GM23248 (cell line): Measurements from ENCODE around the gene NCOA1. TPM values are rescaled to one million over a fixed set of nuclear protein-coding genes. Genes with fewer than 3 reads are reported as not detected.

Source experiments
- DNase-seq: peaks from one replicate; pipeline ENCODE4 v3.0.0-alpha.2; 2015
- H2AFZ ChIP-seq: fragments of 200-600 bp; sonication (generic); 2 replicates; pipeline ENCODE4 v1.6.1; 2016; ENCODE audit warnings: antibody characterized with exemption
- H3F3A ChIP-seq: fragments of 200-600 bp; sonication (generic); 2 replicates; pipeline ENCODE4 v1.6.1; 2016; ENCODE audit warnings: mild to moderate bottlenecking, antibody characterized with exemption, mixed run types; ENCODE audit not compliant: insufficient read depth
- H3K27ac ChIP-seq: fragments of 200-600 bp; sonication (generic); 2 replicates; pipeline ENCODE4 v1.5.1; 2016; ENCODE audit warnings: mild to moderate bottlenecking
- H3K27me3 ChIP-seq: fragments of 200-600 bp; sonication (generic); replicated peaks from 2 replicates; pipeline ENCODE4 v1.6.1; 2016; ENCODE audit warnings: mild to moderate bottlenecking; ENCODE audit not compliant: insufficient read depth
- H3K36me3 ChIP-seq: fragments of 200-600 bp; sonication (generic); 2 replicates; pipeline ENCODE4 v1.6.1; 2016; ENCODE audit warnings: low read depth, mild to moderate bottlenecking
- H3K4me1 ChIP-seq: fragments of 200-600 bp; sonication (generic); 2 replicates; pipeline ENCODE4 v1.6.1; 2016; ENCODE audit warnings: mild to moderate bottlenecking; ENCODE audit not compliant: insufficient read depth
- H3K4me2 ChIP-seq: fragments of 200-600 bp; sonication (generic); one replicate; pipeline ENCODE4 v1.6.1; 2016; ENCODE audit warnings: mild to moderate bottlenecking; ENCODE audit not compliant: unreplicated experiment
- H3K4me3 ChIP-seq: fragments of 200-600 bp; sonication (generic); 2 replicates; pipeline ENCODE4 v1.5.1; 2016; ENCODE audit warnings: mild to moderate bottlenecking
- H3K79me2 ChIP-seq: fragments of 200-600 bp; sonication (generic); 2 replicates; pipeline ENCODE4 v1.6.1; 2016; ENCODE audit warnings: mild to moderate bottlenecking; ENCODE audit not compliant: insufficient read depth
- H3K9ac ChIP-seq: fragments of 200-600 bp; sonication (generic); 2 replicates; pipeline ENCODE4 v1.6.1; 2016; ENCODE audit warnings: mild to moderate bottlenecking
- H3K9me2 ChIP-seq: fragments of 200-600 bp; sonication (generic); 2 replicates; pipeline ENCODE4 v1.6.1; 2016; ENCODE audit warnings: mixed run types, mild to moderate bottlenecking, moderate library complexity; ENCODE audit not compliant: insufficient read depth
- H3K9me3 ChIP-seq: fragments of 200-600 bp; sonication (generic); one replicate; pipeline ENCODE4 v1.6.1; 2017; ENCODE audit warnings: low read depth
- H4K20me1 ChIP-seq: fragments of 200-600 bp; sonication (generic); 2 replicates; pipeline ENCODE4 v1.6.0; 2016; ENCODE audit not compliant: insufficient read depth
- EZH2 ChIP-seq: fragments of 200-600 bp; sonication (generic); IDR thresholded peaks from 2 replicates; pipeline ENCODE4 v1.6.1; 2018; ENCODE audit warnings: antibody characterized with exemption, mild to moderate bottlenecking; ENCODE audit not compliant: insufficient read depth, poor library complexity, severe bottlenecking
- EZH2phosphoT487 ChIP-seq: fragments of 200-600 bp; sonication (generic); IDR thresholded peaks from 2 replicates; pipeline ENCODE4 v1.6.1; 2018; ENCODE audit warnings: antibody characterized with exemption, moderate library complexity, mild to moderate bottlenecking, low read depth; ENCODE audit not compliant: insufficient read depth
- WGBS, 2 experiments: methylation state at CpG; one replicate each; pipeline ENCODE4 v1.1.6; 2015 to 2017; ENCODE audit warnings: low lambda C conversion rate in 2 of 2, low coverage in 1 of 2; ENCODE audit errors: missing lambda C conversion rate in 2 of 2; 5-methylcytosine and 5-hydroxymethylcytosine counted together
- in situ Hi-C: fragments of 300-500 bp; cut with MboI; formaldehyde crosslinking; loops from 2 replicates; pipeline ENCODE4 v1.15.0; 2020
- polyA plus RNA-seq: library from polyadenylated mRNA; unstranded; fragments of >200 nt; fragmentation: Nextera tagmentation; extraction: Ambion mirVana; gene quantifications from 2 replicates; pipeline ENCODE4 v1.2.1, GENCODE V29; 2016
- total RNA-seq: library from RNA; depleted of rRNA; stranded (reverse); fragments of >200 nt; shearing (Covaris generic); gene quantifications from 2 replicates; pipeline ENCODE4 v1.2.3, GENCODE V29; 2014

Gene NCOA1
- total and polyA plus RNA-seq, 2 experiments from 2014 or later, result 2.6 to 8.0 TPM

GRCh38 chr2:24496959-24497358 is 5.9 kb downstream of the NCOA1 start:
- Histone ChIP-seq H3K4me1 (peaks cover 16% of the 10 kb centered on the region), H3K9me2 (no peaks in the 10 kb centered on the region), H3K27me3 (no peaks in the 10 kb centered on the region), H3K36me3 (no peaks in the 10 kb centered on the region), H3K4me2 (no peak overlapping the region), H3F3A (peaks cover 8% of the 10 kb centered on the region; the same call in 1 of the 2 replicates), H3K9ac (no peak overlapping the region), H3K27ac (no peak overlapping the region), H2AFZ (no peak overlapping the region), H4K20me1 (no peaks in the 10 kb centered on the region), H3K79me2 (peaks cover 95% of the 10 kb centered on the region), H3K4me3 (no peak overlapping the region), H3K9me3 (no peaks in the 10 kb centered on the region)
- no peak for DNase-seq
- in situ Hi-C loops, result no loop called here
- TF ChIP-seq EZH2, result no peak
- no peak for TF ChIP-seq EZH2phosphoT487
- WGBS, 2 experiments, result 84 to 85% methylated on average over 4 of the region's 4 CpGs

DNA sequence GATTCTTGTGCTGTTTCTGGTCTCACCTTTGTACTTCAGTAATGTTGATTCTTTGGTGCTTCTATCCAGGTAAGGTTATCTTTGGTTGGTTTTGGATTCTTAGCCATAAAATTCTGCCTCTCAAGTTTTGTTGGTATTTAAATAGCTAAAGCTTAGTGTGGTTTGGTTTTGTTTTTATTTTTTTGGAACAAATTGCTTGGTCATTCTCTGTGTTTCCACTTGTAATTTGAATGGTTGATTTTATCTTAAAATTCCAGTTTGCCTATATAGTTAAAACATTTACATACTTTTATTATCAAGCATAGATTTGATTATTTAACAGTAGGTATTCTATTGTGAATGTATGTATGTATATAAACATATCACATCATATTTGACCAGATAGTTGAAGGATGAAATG is 6.6 kb downstream of the NCOA1 start:
- Histone ChIP-seq H3K27me3 (no peaks in the 10 kb centered on the region), H2AFZ (no peak overlapping the region), H3F3A (peaks cover 8% of the 10 kb centered on the region; the same call in 1 of the 2 replicates), H3K9me2 (no peaks in the 10 kb centered on the region), H3K9ac (no peak overlapping the region), H3K9me3 (no peaks in the 10 kb centered on the region), H4K20me1 (no peaks in the 10 kb centered on the region), H3K4me3 (no peak overlapping the region), H3K79me2 (peaks cover 93% of the 10 kb centered on the region), H3K27ac (no peak overlapping the region), H3K4me1 (peaks cover 11% of the 10 kb centered on the region), H3K36me3 (no peaks in the 10 kb centered on the region), H3K4me2 (no peak overlapping the region)
- in situ Hi-C loops, result no loop called here
- no peak for TF ChIP-seq EZH2
- TF ChIP-seq EZH2phosphoT487, result no peak
- DNase-seq, result no peak

- H3K79me2 ChIP-seq, result peaks cover 91% of the 10 kb centered on the region
- no peak overlapping the region for H3K4me3 ChIP-seq
- no peaks in the 10 kb centered on the region for H3K9me3 ChIP-seq
- H3K4me2 ChIP-seq, result no peak overlapping the region
- TF ChIP-seq EZH2 (no peak), EZH2phosphoT487 (no peak)
- no peaks in the 10 kb centered on the region for H3K36me3 ChIP-seq
- no peak overlapping the region for H2AFZ ChIP-seq
- H4K20me1 ChIP-seq, result no peaks in the 10 kb centered on the region
- no peak overlapping the region for H3K27ac ChIP-seq
- 92 to 94% methylated on average over 4 of the region's 4 CpGs for WGBS, 2 experiments
- peaks cover 6% of the 10 kb centered on the region; the same call in 1 of the 2 replicates for H3F3A ChIP-seq
- in situ Hi-C loops, result no loop called here
- peaks cover 7% of the 10 kb centered on the region for H3K4me1 ChIP-seq
- no peaks in the 10 kb centered on the region for H3K27me3 ChIP-seq
- H3K9me2 ChIP-seq, result no peaks in the 10 kb centered on the region
- H3K9ac ChIP-seq, result no peak overlapping the region
- DNase-seq, result no peak
These were observed 7.1 kb downstream of the NCOA1 start for GRCh38 chr2:24498121-24498520.

DNA sequence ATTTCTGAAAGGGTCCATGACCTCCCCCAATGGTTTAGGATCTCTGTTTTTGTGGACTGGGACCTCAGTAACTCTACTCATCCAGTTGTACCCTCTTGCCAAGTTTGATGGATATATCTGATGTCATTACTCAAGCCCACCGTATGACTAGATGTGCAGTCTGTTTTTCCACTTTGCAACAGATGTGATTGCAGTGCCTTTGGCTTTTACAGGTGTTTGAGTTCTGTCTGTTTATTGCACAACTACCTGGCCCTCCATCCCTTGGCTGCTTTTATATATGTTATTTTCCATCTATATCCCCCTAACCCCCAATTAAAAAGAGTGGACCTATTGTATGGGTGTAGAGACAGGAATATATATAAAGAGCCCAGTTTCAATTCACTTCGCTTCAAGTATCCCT is 10.8 kb downstream of the NCOA1 start:
- H3F3A ChIP-seq, result no peaks in the 10 kb centered on the region
- no peaks in the 10 kb centered on the region for H3K27me3 ChIP-seq
- 0 out of 2 replicates have a peak, but pooled peaks cover 4% of the 10 kb centered on the region for H4K20me1 ChIP-seq
- no peak overlapping the region for H2AFZ ChIP-seq
- peaks cover 93% of the 10 kb centered on the region for H3K79me2 ChIP-seq
- DNase-seq, result no peak
- no peak overlapping the region for H3K4me2 ChIP-seq
- no peaks in the 10 kb centered on the region for H3K36me3 ChIP-seq
- in situ Hi-C loops, result no loop called here
- no peaks in the 10 kb centered on the region for H3K4me1 ChIP-seq
- no peak overlapping the region for H3K4me3 ChIP-seq
- no peaks in the 10 kb centered on the region for H3K9me2 ChIP-seq
- no peak for TF ChIP-seq EZH2
- no peak for TF ChIP-seq EZH2phosphoT487
- no peak overlapping the region for H3K9ac ChIP-seq
- WGBS, 2 experiments, result 67 to 68% methylated on average over 2 of the region's 2 CpGs
- H3K27ac ChIP-seq, result no peak overlapping the region
- no peaks in the 10 kb centered on the region for H3K9me3 ChIP-seq
